ENCODE data around the gene ITLN1. TPM values are rescaled to one million over a fixed set of nuclear protein-coding genes. Genes with fewer than 3 reads are reported as not detected.

The ITLN1 gene
- total RNA-seq, 1 donor: not detected

DNA sequence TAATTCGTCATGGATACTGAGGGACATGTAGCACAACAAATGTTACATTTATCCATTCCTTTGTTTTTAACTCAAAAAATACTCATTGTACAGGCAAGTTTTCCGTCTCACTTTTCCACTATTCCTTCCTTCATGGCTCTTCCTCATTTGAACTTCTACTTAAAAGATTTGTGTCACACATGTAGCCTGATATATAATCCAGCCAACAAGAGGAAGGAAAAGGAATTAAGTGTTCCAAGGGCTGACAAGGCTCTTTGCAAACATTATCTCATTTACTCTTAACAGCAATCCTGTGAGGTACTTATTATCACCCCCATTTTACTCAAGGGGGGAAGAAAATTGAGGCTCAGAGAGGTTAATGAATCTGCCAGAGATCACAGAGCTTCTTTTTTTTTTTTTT, 45.2 kb downstream of the ITLN1 start:
- no peaks in the 10 kb centered on the region for H3K9me3 ChIP-seq (ENCODE audit: low read depth, low read length)
- no peaks in the 10 kb centered on the region for H3K4me1 ChIP-seq (ENCODE audit: insufficient read depth, low read length)
- H2AFZ ChIP-seq (ENCODE audit: low read length): no peak overlapping the region
- no peaks in the 10 kb centered on the region for H3K36me3 ChIP-seq (ENCODE audit: insufficient read depth, low read length)
- H3K4me3 ChIP-seq (ENCODE audit: insufficient read depth, low read length): no peak overlapping the region
- no peak for TF ChIP-seq CTCF (IDR thresholded peaks at IDR 0.05; ENCODE audit: extremely low read depth, low read depth, low read length)
- no peak overlapping the region for H3K27ac ChIP-seq (ENCODE audit: low read depth, low read length)
- no peak for DNase-seq (ENCODE audit: insufficient read length, low spot score, missing footprints)
- H4K20me1 ChIP-seq (ENCODE audit: insufficient read depth, low read length): no peaks in the 10 kb centered on the region
- no peaks in the 10 kb centered on the region for H3K27me3 ChIP-seq (ENCODE audit: insufficient read depth, low read length)
- H3K4me2 ChIP-seq (ENCODE audit: insufficient read depth, low read length): no peak overlapping the region
- H3K79me2 ChIP-seq (ENCODE audit: insufficient read depth, low read length): no peaks in the 10 kb centered on the region

DNA sequence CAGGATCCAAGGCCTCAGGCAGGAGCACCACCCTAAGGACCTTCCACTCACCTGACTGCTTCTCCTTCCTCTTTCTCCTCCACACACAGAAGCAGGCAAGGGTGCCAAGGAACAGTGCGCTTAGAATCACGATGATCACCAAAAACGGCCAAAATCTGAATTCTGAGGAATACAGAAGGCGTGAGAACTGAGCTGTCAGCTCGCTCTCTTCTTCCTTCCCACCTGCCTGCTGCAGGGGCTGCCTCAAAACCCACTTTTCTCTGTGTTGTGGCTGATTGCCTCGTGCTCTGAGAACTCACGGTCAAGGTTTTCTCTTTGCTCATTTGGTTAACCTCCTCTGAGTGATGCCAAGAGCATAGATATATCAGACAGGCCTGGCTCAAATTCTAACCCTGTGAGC, 46.1 kb downstream of the ITLN1 start:
- Histone ChIP-seq H3K4me2 (ENCODE audit: insufficient read depth, low read length) (no peak overlapping the region), H3K9me3 (ENCODE audit: low read depth, low read length) (no peaks in the 10 kb centered on the region), H3K36me3 (ENCODE audit: insufficient read depth, low read length) (no peaks in the 10 kb centered on the region), H2AFZ (ENCODE audit: low read length) (no peak overlapping the region), H3K27ac (ENCODE audit: low read depth, low read length) (no peak overlapping the region), H3K27me3 (ENCODE audit: insufficient read depth, low read length) (no peaks in the 10 kb centered on the region), H3K79me2 (ENCODE audit: insufficient read depth, low read length) (no peaks in the 10 kb centered on the region), H3K4me3 (ENCODE audit: insufficient read depth, low read length) (no peak overlapping the region), H3K4me1 (ENCODE audit: insufficient read depth, low read length) (no peaks in the 10 kb centered on the region), H4K20me1 (ENCODE audit: insufficient read depth, low read length) (no peaks in the 10 kb centered on the region)
- TF ChIP-seq CTCF (IDR thresholded peaks at IDR 0.05; ENCODE audit: extremely low read depth, low read depth, low read length): no peak
- no peak for DNase-seq (ENCODE audit: insufficient read length, low spot score, missing footprints)

DNA sequence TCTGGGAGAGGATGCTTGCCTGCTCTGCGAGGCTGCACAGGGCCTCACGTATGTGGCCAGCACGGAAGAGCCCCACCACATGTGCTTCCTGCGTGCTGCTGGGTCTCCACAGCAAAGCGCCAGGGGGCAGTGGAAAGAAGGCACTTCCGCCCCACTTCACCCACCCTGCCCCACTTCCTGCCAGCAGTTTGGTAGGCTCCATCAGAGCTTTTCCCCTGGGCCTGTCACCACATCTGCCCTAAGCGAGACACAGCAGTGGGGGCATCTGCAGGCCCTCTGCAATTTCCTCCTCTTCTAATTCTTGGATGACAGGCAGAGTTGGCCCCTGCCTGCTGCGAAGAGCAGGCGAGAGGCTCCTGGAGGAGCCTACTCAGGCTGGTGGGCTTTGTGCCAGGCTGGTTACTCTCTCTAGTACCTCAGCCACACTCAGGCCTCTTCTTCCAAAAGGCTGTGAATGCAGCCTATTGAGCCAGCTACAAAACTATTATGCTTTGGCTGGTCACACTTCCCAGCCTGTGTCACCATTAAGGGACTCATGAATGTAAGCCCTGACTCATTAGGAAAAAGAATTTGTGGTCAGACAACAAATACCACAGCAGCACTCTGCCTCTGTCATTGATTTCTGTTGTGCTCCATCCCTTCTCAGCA, 47.3 kb downstream of the ITLN1 start:
- H3K4me3 ChIP-seq (ENCODE audit: insufficient read depth, low read length): no peak overlapping the region
- no peak overlapping the region for H2AFZ ChIP-seq (ENCODE audit: low read length)
- no peaks in the 10 kb centered on the region for H3K9me3 ChIP-seq (ENCODE audit: low read depth, low read length)
- no peaks in the 10 kb centered on the region for H3K27me3 ChIP-seq (ENCODE audit: insufficient read depth, low read length)
- H3K4me2 ChIP-seq (ENCODE audit: insufficient read depth, low read length): no peak overlapping the region
- TF ChIP-seq CTCF (IDR thresholded peaks at IDR 0.05; ENCODE audit: extremely low read depth, low read depth, low read length): no peak
- no peaks in the 10 kb centered on the region for H3K36me3 ChIP-seq (ENCODE audit: insufficient read depth, low read length)
- no peaks in the 10 kb centered on the region for H3K4me1 ChIP-seq (ENCODE audit: insufficient read depth, low read length)
- H3K27ac ChIP-seq (ENCODE audit: low read depth, low read length): no peak overlapping the region
- H3K79me2 ChIP-seq (ENCODE audit: insufficient read depth, low read length): no peaks in the 10 kb centered on the region
- H4K20me1 ChIP-seq (ENCODE audit: insufficient read depth, low read length): no peaks in the 10 kb centered on the region
- no peak for DNase-seq (ENCODE audit: insufficient read length, low spot score, missing footprints)

DNA sequence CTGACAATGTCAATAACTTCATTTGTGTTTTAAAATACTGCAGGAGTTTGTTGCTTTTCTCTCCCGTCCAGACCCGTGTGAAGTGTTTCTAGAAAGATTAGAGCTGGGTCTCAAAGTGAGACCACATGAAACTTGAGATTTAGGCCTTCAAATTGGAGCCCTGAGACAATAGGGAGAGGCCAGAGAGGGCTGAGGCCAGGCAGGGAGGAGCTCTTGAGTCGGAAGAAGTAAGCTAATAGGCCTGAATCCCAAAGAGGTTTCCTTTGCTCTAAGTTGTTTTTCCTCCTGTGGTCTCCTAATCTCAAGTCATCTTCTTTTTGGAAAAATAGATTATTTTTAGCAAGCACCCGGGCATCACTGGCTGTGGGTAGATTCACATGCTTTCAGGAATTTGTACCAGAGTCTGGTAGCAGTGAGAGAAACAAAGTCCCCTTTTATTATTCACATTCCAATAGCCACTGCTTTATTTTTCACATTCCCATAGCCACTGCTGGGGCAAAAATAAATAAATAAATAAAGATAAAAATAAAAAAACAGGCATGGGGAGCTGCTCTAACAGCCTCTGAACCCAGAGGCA, 47.9 kb downstream of the ITLN1 start:
- Histone ChIP-seq H3K4me1 (ENCODE audit: insufficient read depth, low read length) (no peaks in the 10 kb centered on the region), H2AFZ (ENCODE audit: low read length) (no peak overlapping the region), H3K79me2 (ENCODE audit: insufficient read depth, low read length) (no peaks in the 10 kb centered on the region), H4K20me1 (ENCODE audit: insufficient read depth, low read length) (no peaks in the 10 kb centered on the region), H3K36me3 (ENCODE audit: insufficient read depth, low read length) (no peaks in the 10 kb centered on the region), H3K4me3 (ENCODE audit: insufficient read depth, low read length) (no peak overlapping the region), H3K9me3 (ENCODE audit: low read depth, low read length) (no peaks in the 10 kb centered on the region), H3K27ac (ENCODE audit: low read depth, low read length) (no peak overlapping the region), H3K4me2 (ENCODE audit: insufficient read depth, low read length) (no peak overlapping the region), H3K27me3 (ENCODE audit: insufficient read depth, low read length) (no peaks in the 10 kb centered on the region)
- TF ChIP-seq CTCF (IDR thresholded peaks at IDR 0.05; ENCODE audit: extremely low read depth, low read depth, low read length): no peak
- DNase-seq (ENCODE audit: insufficient read length, low spot score, missing footprints): no peak
